Measurements from ENCODE around the gene GNL1.
"Not testable (repeated sequence)": the region's sequence is repeated elsewhere in the genome, so short reads cannot be mapped to it uniquely, and the experiment has no call there.

DNA sequence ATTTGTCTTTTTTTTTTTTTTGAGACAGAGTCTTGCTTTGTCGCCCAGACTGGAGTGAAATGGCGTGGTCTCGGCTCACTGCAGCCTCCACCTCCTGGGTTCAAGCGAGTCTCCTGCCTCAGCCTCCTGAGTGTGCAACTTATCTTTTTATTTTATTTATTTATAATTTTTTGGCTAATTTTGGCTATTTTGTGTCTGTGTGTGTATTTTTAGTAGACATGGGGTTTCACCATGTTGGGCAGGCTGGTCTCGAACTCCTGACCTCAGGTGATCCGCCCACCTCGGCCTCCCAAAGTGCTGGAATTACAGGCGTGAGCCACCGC lies 39.6 kb downstream of the GNL1 start:
- TF ChIP-seq, protein P1, sequence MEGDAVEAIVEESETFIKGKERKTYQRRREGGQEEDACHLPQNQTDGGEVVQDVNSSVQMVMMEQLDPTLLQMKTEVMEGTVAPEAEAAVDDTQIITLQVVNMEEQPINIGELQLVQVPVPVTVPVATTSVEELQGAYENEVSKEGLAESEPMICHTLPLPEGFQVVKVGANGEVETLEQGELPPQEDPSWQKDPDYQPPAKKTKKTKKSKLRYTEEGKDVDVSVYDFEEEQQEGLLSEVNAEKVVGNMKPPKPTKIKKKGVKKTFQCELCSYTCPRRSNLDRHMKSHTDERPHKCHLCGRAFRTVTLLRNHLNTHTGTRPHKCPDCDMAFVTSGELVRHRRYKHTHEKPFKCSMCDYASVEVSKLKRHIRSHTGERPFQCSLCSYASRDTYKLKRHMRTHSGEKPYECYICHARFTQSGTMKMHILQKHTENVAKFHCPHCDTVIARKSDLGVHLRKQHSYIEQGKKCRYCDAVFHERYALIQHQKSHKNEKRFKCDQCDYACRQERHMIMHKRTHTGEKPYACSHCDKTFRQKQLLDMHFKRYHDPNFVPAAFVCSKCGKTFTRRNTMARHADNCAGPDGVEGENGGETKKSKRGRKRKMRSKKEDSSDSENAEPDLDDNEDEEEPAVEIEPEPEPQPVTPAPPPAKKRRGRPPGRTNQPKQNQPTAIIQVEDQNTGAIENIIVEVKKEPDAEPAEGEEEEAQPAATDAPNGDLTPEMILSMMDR (optimal IDR thresholded peaks at IDR 0.05 in 1 of 3, IDR thresholded peaks at IDR 0.05 in 1 of 3, conservative IDR thresholded peaks at IDR 0.05 in 1 of 3; ENCODE audit: extremely low read depth in 1 of 3, insufficient read depth in 2 of 3, low read length in 3 of 3), result not testable (repeated sequence)
- not testable (repeated sequence) for TF ChIP-seq EZH2 (IDR thresholded peaks at IDR 0.05; ENCODE audit: low read length)
